GM12878 (cell line): ENCODE data around the gene CREB3. TPM values are rescaled to one million over a fixed set of nuclear protein-coding genes. Genes with fewer than 3 reads are reported as not detected.

ENCODE experiments used
- ATAC-seq: fragments of 200-7000 bp; cut with Tn5 transposase; 3 replicates; pipeline ENCODE4 v1.9.1; 2020; ENCODE audit warnings: mild to moderate bottlenecking, moderate library complexity
- BruUV-seq: library from RNA; stranded (reverse); fragments of 400-500 nt; replicated peaks from 2 replicates; lab custom pipeline; 2021; lab: Mats Ljungman, UMichigan
- CTCF ChIA-PET: fragments of 300-600 bp; sonication (Branson Sonifier 250); formaldehyde crosslinking; extraction: SDS; loops from one replicate; lab custom pipeline; 2021; ENCODE audit warnings: inconsistent platforms; lab: Yijun Ruan, JAX
- POLR2A ChIA-PET: fragments of 350-600 bp; formaldehyde crosslinking; extraction: SDS; loops from one replicate; lab custom pipeline; 2021; ENCODE audit warnings: inconsistent platforms; lab: Charles Lee
- RAD21 ChIA-PET: fragments of 300-600 bp; sonication (Branson Sonifier 250); formaldehyde crosslinking; loops from one replicate; lab custom pipeline; 2023; ENCODE audit warnings: antibody characterized with exemption; ENCODE audit not compliant: unreplicated experiment; lab: Charles Lee
- SMC1A ChIA-PET: fragments of 300-600 bp; sonication (Branson Sonifier 250); formaldehyde crosslinking; loops from one replicate; lab custom pipeline; 2023; ENCODE audit not compliant: unreplicated experiment, uncharacterized antibody; lab: Charles Lee
- DNase-seq: peaks from one replicate; pipeline ENCODE4 v3.0.0-alpha.2; 2011; ENCODE audit warnings: low read depth, low spot score
- FAIRE-seq: peaks from 3 replicates; lab custom pipeline; 2011; peaks lifted over from hg19 to GRCh38; lab: Jason Lieb, UNC
- H2AFZ ChIP-seq: 2 replicates; pipeline ENCODE4 v1.6.0; 2011; ENCODE audit warnings: low read depth, low read length, control low read depth; ENCODE audit not compliant: control insufficient read depth
- H3K27ac ChIP-seq: 2 replicates; pipeline ENCODE4 v1.5.1; 2011; ENCODE audit warnings: control low read depth; ENCODE audit not compliant: control insufficient read depth, insufficient read depth
- H3K27me3 ChIP-seq, 2 experiments: replicated peaks in 1 of 2; 2 replicates each; pipeline versions ENCODE4 v1.6.0 to v1.6.1; 2011; ENCODE audit warnings: low read length in 1 of 2; ENCODE audit not compliant: control insufficient read depth in 2 of 2, insufficient read depth in 2 of 2
- H3K36me3 ChIP-seq, 2 experiments: 2 replicates each; pipeline ENCODE4 v1.5.1; 2011; ENCODE audit warnings: low read length in 1 of 2; ENCODE audit not compliant: control insufficient read depth in 2 of 2, insufficient read depth in 2 of 2
- H3K4me1 ChIP-seq: 2 replicates; pipeline ENCODE4 v1.6.1; 2011; ENCODE audit warnings: mild to moderate bottlenecking, low read length, moderate library complexity, mixed read lengths; ENCODE audit not compliant: control insufficient read depth, insufficient read depth
- H3K4me2 ChIP-seq: 2 replicates; pipeline ENCODE4 v1.6.0; 2011; ENCODE audit warnings: control low read depth; ENCODE audit not compliant: control insufficient read depth, insufficient read depth
- H3K4me3 ChIP-seq: fragments of 200-600 bp; sonication (generic); 2 replicates; pipeline ENCODE4 v1.5.1; 2016
- H3K79me2 ChIP-seq: 2 replicates; pipeline ENCODE4 v1.6.0; 2011; ENCODE audit warnings: low read length; ENCODE audit not compliant: control insufficient read depth, insufficient read depth
- H3K9ac ChIP-seq: 2 replicates; pipeline ENCODE4 v1.8.0; 2011; ENCODE audit warnings: low read length, control low read depth, mixed read lengths; ENCODE audit not compliant: control insufficient read depth, insufficient read depth
- H3K9me3 ChIP-seq: replicated peaks from 3 replicates; pipeline ENCODE4 v1.5.1; 2011; ENCODE audit warnings: mild to moderate bottlenecking, low read length; ENCODE audit not compliant: control insufficient read depth, insufficient read depth
- H4K20me1 ChIP-seq: 2 replicates; pipeline ENCODE4 v1.6.0; 2011; ENCODE audit not compliant: control insufficient read depth, insufficient read depth
- CEBPZ ChIP-seq: fragments of 150-350 bp; IDR thresholded peaks from 2 replicates; pipeline ENCODE4 v1.6.1; 2016; ENCODE audit warnings: low read depth, low read length
- EP300 ChIP-seq, 2 experiments: fragments of 150-350 bp in 1 of 2; IDR thresholded peaks; 2 replicates each; pipeline ENCODE4 v1.6.1; 2011 to 2012; ENCODE audit warnings: low read depth in 2 of 2, low read length in 2 of 2, borderline replicate concordance in 1 of 2, improper control_type of control experiment in 1 of 2, inconsistent platforms in 1 of 2; ENCODE audit not compliant: control insufficient read depth in 1 of 2
- GABPA ChIP-seq: IDR thresholded peaks from 2 replicates; pipeline ENCODE4 v1.6.1; 2014; ENCODE audit warnings: antibody characterized with exemption, low read depth, mild to moderate bottlenecking, inconsistent platforms
- MEF2B ChIP-seq: fragments of 450-650 bp; IDR thresholded peaks from 2 replicates; pipeline ENCODE4 v1.6.1; 2018; ENCODE audit warnings: mild to moderate bottlenecking, moderate library complexity; ENCODE audit not compliant: partially characterized antibody, poor library complexity, severe bottlenecking
- NFYB ChIP-seq: IDR thresholded peaks from 2 replicates; pipeline ENCODE4 v1.6.1; 2011; ENCODE audit warnings: low read depth, mild to moderate bottlenecking, low read length, improper control_type of control experiment, moderate library complexity; ENCODE audit not compliant: insufficient read depth
- PML ChIP-seq: IDR thresholded peaks from 2 replicates; pipeline ENCODE4 v1.6.1; 2012; ENCODE audit warnings: low read length, inconsistent platforms
- POLR2AphosphoS2 ChIP-seq: IDR thresholded peaks from 2 replicates; pipeline ENCODE4 v1.6.1; 2011; ENCODE audit warnings: low read depth, mild to moderate bottlenecking, low read length, improper control_type of control experiment, moderate library complexity
- WGBS: methylation state at CpG from one replicate; pipeline ENCODE4 v1.1.6; 2016; ENCODE audit warnings: low lambda C conversion rate; ENCODE audit not compliant: insufficient replicate concordance, insufficient coverage; ENCODE audit errors: missing lambda C conversion rate; 5-methylcytosine and 5-hydroxymethylcytosine counted together
- in situ Hi-C: fragments of 300-500 bp; cut with MboI; formaldehyde crosslinking; loops from 9 replicates; pipeline ENCODE4 v1.14.3; 2018; ENCODE audit warnings: mixed read lengths
- intact Hi-C: fragments of 100-400 bp; cut with micrococcal nuclease; formaldehyde crosslinking; loops from one replicate; pipeline ENCODE4 v1.14.2; 2022; ENCODE audit not compliant: unreplicated experiment
- polyA plus RNA-seq, 11 experiments: library from polyadenylated mRNA; depleted of rRNA in 4 of 11; unstranded in 6 of 11; stranded (reverse) in 5 of 11; fragments of >200 nt; fragmentation: Nextera tagmentation in 4 of 11; fragmentation: Illumina TruSeq in 1 of 11; extraction: Ambion mirVana in 4 of 11; extraction: Trizol in 1 of 11; gene quantifications; 1 replicate in 1 of 11; 2 replicates in 10 of 11; pipeline versions ENCODE4 v1.2.1 to v1.2.3, GENCODE V29; 2011 to 2016; ENCODE audit warnings: inconsistent platforms in 2 of 11, missing spikeins in 2 of 11, low read depth in 1 of 11
- total RNA-seq, 4 experiments: library from RNA; depleted of rRNA in 3 of 4; stranded (reverse); fragments of >200 nt in 3 of 4; fragmentation: Illumina TruSeq in 1 of 4; extraction: Trizol in 1 of 4; gene quantifications; 2 replicates each; pipeline versions ENCODE4 v1.2.1 to v1.2.3, GENCODE V29; 2013 to 2021
- TF ChIP-seq, protein P1 (sequence below): IDR thresholded peaks from 2 replicates; pipeline ENCODE4 v1.6.1; 2011; ENCODE audit warnings: borderline replicate concordance, low read depth, mild to moderate bottlenecking, moderate library complexity, mixed read lengths, low read length; ENCODE audit not compliant: insufficient read depth; ENCODE audit errors: extremely low read length
- TF ChIP-seq, protein P2 (sequence below): fragments of 450-650 bp; formaldehyde crosslinking; IDR thresholded peaks from 2 replicates; pipeline ENCODE4 v1.5.0; 2022; ENCODE audit warnings: mild to moderate bottlenecking, missing genetic modification characterization
- TF ChIP-seq, protein P3 (sequence below): fragments of 450-650 bp; IDR thresholded peaks from 2 replicates; pipeline ENCODE4 v1.6.1; 2016; ENCODE audit warnings: mild to moderate bottlenecking

CREB3 gene
- total and polyA plus RNA-seq, 10 of the 15 experiments (the other 5 are each of a cell fraction or from before 2014, with no cell fraction given): 9.8 to 38.9 (median 19.8) TPM

DNA sequence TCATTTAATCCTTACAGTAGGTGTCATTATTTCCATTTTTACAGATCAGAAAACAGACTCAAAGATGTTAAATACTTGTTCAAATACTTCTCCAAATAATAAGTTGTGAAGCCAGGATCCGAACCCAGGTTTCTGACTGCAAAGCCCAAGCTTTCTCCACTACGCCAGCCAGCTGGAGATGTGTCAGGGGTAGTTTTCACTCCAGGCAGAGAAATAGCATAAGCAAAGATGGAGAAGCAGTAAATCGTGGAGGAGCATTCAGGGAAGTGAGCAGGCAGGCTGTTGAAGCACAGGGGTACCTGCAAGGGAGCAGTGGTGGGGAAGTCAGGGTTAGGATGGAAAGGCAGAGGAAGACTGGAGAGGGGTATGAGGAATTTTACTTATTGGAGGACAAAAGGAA, 3.4 kb upstream of the CREB3 start:
- H3K36me3 ChIP-seq: peaks cover 13% of the 10 kb centered on the region in 2 experiments; a peak in 3 of 4 replicates
- RAD21 ChIA-PET: interaction anchor here (1.0 to 8.6 kb wide), 10 partner anchors 19 to 615 kb away, joined by 3 to 133 read pairs (median 26); partner anchors contain the start of genes ARHGEF39, CCDC107, CD72 and GBA2
- DNase-seq: no peak
- CTCF ChIA-PET: interaction anchor here (1.1 to 9.5 kb wide), 15 partner anchors 17 to 153 kb away, joined by 3 to 183 read pairs (median 20); partner anchors contain the start of genes ARHGEF39, CCDC107, GBA2 and HINT2
- POLR2A ChIA-PET: interaction anchor here (1.1 to 8.1 kb wide), 9 partner anchors 18 to 124 kb away, joined by 3 to 163 read pairs (median 14); partner anchors contain the start of genes ARHGEF39, CCDC107, GBA2 and HINT2
- no peak for FAIRE-seq
- BruUV-seq: no TSS peak
- ATAC-seq: no peak
- peak overlapping the region; percentile 93 for H3K4me3 ChIP-seq
- no peaks in the 10 kb centered on the region for H3K27me3 ChIP-seq
- no peaks in the 10 kb centered on the region for H4K20me1 ChIP-seq
- no peak overlapping the region for H2AFZ ChIP-seq
- peaks cover 23% of the 10 kb centered on the region for H3K4me1 ChIP-seq
- H3K79me2 ChIP-seq: peaks cover 76% of the 10 kb centered on the region
- intact Hi-C loops (loop anchor here (1.0 to 10.0 kb wide), 3 partner anchors 33 to 654 kb away; partner anchors contain the start of genes CCDC107, FANCG, RMRP and VCP), in situ Hi-C loops (loop anchor here (5.0 kb wide), 1 partner anchor 122 kb away; the partner anchor contains the start of gene TESK1)
- TF ChIP-seq POLR2AphosphoS2 (no peak), MEF2B (no peak), PML (no peak), NFYB (no peak), EP300 (IDR thresholded peaks at IDR 0.05; ENCODE audit: borderline replicate concordance in 1 of 2, control insufficient read depth in 1 of 2, low read depth in 2 of 2, low read length in 2 of 2) (no peak), GABPA (no peak), CEBPZ (no peak)
- TF ChIP-seq, protein P1, sequence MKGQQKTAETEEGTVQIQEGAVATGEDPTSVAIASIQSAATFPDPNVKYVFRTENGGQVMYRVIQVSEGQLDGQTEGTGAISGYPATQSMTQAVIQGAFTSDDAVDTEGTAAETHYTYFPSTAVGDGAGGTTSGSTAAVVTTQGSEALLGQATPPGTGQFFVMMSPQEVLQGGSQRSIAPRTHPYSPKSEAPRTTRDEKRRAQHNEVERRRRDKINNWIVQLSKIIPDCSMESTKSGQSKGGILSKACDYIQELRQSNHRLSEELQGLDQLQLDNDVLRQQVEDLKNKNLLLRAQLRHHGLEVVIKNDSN: no peak
- TF ChIP-seq, protein P2, sequence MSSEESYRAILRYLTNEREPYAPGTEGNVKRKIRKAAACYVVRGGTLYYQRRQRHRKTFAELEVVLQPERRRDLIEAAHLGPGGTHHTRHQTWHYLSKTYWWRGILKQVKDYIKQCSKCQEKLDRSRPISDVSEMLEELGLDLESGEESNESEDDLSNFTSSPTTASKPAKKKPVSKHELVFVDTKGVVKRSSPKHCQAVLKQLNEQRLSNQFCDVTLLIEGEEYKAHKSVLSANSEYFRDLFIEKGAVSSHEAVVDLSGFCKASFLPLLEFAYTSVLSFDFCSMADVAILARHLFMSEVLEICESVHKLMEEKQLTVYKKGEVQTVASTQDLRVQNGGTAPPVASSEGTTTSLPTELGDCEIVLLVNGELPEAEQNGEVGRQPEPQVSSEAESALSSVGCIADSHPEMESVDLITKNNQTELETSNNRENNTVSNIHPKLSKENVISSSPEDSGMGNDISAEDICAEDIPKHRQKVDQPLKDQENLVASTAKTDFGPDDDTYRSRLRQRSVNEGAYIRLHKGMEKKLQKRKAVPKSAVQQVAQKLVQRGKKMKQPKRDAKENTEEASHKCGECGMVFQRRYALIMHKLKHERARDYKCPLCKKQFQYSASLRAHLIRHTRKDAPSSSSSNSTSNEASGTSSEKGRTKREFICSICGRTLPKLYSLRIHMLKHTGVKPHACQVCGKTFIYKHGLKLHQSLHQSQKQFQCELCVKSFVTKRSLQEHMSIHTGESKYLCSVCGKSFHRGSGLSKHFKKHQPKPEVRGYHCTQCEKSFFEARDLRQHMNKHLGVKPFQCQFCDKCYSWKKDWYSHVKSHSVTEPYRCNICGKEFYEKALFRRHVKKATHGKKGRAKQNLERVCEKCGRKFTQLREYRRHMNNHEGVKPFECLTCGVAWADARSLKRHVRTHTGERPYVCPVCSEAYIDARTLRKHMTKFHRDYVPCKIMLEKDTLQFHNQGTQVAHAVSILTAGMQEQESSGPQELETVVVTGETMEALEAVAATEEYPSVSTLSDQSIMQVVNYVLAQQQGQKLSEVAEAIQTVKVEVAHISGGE: no peak
- TF ChIP-seq, protein P3, sequence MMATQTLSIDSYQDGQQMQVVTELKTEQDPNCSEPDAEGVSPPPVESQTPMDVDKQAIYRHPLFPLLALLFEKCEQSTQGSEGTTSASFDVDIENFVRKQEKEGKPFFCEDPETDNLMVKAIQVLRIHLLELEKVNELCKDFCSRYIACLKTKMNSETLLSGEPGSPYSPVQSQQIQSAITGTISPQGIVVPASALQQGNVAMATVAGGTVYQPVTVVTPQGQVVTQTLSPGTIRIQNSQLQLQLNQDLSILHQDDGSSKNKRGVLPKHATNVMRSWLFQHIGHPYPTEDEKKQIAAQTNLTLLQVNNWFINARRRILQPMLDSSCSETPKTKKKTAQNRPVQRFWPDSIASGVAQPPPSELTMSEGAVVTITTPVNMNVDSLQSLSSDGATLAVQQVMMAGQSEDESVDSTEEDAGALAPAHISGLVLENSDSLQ: no peak
- 0% methylated on average over 3 of the region's 3 CpGs for WGBS
- no peaks in the 10 kb centered on the region for H3K9me3 ChIP-seq
- peak overlapping the region; percentile 99 for H3K4me2 ChIP-seq
- peak overlapping the region; percentile 90 for H3K9ac ChIP-seq
- peak overlapping the region; percentile 92 for H3K27ac ChIP-seq
- SMC1A ChIA-PET: interaction anchor here (0.6 to 8.0 kb wide), 13 partner anchors 15 to 153 kb away, joined by 3 to 145 read pairs (median 10); partner anchors contain the start of genes ARHGEF39, CCDC107, GBA2 and HINT2
